Breast epithelium (tissue), 3 donors: Measurements from ENCODE around the gene OCRL.

Experiments
- POLR2A ChIP-seq: fragments of 450-650 bp; IDR thresholded peaks from one replicate; pipeline ENCODE4 v1.6.1; 2016; ENCODE audit warnings: antibody characterized with exemption, mild to moderate bottlenecking, moderate library complexity
- POLR2AphosphoS5 ChIP-seq, 3 donors: sonication (generic); formaldehyde crosslinking; IDR thresholded peaks; one replicate each; pipeline ENCODE4 v1.6.1; 2017; ENCODE audit warnings: antibody characterized with exemption in 3 of 3

DNA sequence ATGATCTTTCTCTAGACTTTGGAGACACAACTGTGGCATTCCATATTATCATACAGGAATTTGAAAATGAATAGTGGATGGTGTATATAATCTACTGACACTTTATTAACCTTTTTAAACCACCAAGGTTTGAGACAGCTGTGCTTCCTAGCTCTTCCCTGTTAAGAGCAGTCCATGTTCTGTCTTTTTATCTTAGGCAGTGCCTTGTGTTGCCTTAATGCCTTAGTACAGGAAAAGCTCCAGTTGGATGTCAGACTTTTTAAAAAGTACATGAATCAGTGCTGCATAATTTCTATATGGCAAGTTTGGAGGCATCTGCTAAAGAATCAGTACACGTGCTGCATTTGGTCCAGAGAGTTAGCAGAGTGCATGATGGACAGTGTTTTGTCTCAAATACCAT lies 45.1 kb downstream of the OCRL start:
- TF ChIP-seq POLR2AphosphoS5 (IDR thresholded peaks at IDR 0.05) (no peak), POLR2A (no peak)
